Measurements from ENCODE around the gene ARPC4.
A peak's percentile ranks its signal among the peaks of the same experiment; 100 is the strongest.

Gene ARPC4

DNA sequence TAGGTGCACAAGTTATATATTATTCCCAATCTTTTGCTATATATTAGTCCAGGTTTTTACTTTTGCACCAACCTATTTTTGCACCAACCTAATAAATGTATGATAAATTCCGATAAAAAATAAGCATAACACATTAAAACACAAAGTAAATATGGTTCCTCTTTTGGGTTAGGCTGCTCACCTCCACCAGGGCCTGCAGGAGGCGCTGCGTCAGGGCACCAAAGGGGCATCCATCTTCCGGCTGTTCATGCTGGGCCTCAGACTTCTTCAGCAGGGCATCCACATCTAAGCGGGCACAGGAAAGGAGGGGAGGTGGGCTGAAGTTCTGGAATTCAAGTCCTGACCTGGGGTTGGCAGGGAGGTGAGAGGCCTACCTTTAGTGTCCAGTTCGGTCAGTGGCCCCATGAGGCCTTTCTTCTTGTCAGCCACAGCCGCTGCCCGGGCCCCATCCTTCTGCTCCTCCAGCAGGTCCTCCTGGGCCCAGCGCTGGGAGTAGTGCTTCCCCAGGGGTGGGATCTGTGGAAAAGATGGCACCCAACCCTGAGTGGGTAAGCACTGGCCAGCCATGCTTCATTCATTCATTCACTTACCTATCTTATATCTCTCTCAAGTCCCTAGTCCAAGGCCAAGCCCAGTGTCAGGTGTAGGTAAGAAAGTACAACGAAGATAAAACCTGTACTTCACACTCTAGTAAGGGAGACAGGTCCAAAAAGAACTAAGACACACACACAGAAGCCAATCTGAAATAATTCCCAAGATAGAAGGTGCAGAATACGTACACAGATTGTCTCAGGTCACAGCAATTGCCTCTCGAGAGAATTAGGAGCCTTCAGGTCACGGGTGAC is 5.8 kb upstream of the ARPC4 start:
- no peak for DNase-seq (ENCODE audit: low spot score)
- in situ Hi-C loops (cut with MboI; ENCODE audit: low pct_unique_long_range_greater_than_20kb, low sequenced_read_pairs, unreplicated experiment) = no loop called here
- TF ChIP-seq CTCF (IDR thresholded peaks at IDR 0.05; ENCODE audit: extremely low read depth, insufficient read depth, missing control alignments) = peak; percentile 59

GRCh38 chr3:9787714-9788113 is 5.2 kb upstream of the ARPC4 start:
- in situ Hi-C loops (cut with MboI; ENCODE audit: low pct_unique_long_range_greater_than_20kb, low sequenced_read_pairs, unreplicated experiment) = no loop called here
- no peak for TF ChIP-seq CTCF (IDR thresholded peaks at IDR 0.05; ENCODE audit: extremely low read depth, insufficient read depth, missing control alignments)
- no peak for DNase-seq (ENCODE audit: low spot score)

GRCh38 chr3:9791127-9791526 is 1.8 kb upstream of the ARPC4 start:
- DNase-seq (ENCODE audit: low spot score) = no peak
- in situ Hi-C loops (cut with MboI; ENCODE audit: low pct_unique_long_range_greater_than_20kb, low sequenced_read_pairs, unreplicated experiment) = no loop called here
- TF ChIP-seq CTCF (IDR thresholded peaks at IDR 0.05; ENCODE audit: extremely low read depth, insufficient read depth, missing control alignments) = no peak

DNA sequence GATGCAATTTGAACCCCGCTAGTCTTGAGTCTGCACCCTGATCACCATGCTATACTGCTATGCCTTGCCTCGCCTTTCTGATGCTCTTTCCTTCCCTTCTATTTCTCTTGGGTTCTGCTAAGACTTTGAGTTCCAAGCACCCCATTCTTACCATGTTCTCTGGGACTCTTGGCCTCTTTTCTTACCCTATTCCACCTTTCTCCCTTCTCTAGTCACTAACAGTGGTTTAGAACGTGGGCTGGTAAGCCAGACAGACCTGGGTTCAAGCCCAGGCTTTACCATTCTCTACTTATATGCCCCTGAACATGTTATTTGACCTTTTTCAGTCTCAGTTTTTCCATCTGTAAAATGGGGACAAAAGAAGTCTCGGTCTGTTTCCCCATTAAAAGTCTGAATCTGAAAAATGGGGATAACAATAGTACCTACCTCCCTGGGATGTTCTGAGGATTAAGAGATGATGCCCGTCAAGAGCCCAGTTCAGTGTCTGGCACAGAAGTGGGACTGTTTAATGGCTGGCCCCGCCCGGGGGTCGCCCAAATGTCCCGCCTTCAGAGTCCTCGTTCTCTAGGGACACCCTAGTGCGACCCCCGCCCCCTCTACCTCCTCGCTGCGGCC is 985 bp upstream of the ARPC4 start:
- TF ChIP-seq CTCF (IDR thresholded peaks at IDR 0.05; ENCODE audit: extremely low read depth, insufficient read depth, missing control alignments) = no peak
- DNase-seq (ENCODE audit: low spot score) = no peak
- in situ Hi-C loops (cut with MboI; ENCODE audit: low pct_unique_long_range_greater_than_20kb, low sequenced_read_pairs, unreplicated experiment) = no loop called here

- no peak for TF ChIP-seq CTCF (IDR thresholded peaks at IDR 0.05; ENCODE audit: extremely low read depth, insufficient read depth, missing control alignments)
- DNase-seq (ENCODE audit: low spot score) = no peak
- in situ Hi-C loops (cut with MboI; ENCODE audit: low pct_unique_long_range_greater_than_20kb, low sequenced_read_pairs, unreplicated experiment) = no loop called here
Measured at GRCh38 chr3:9793161-9793781, 389 bp downstream of the ARPC4 start.

DNA sequence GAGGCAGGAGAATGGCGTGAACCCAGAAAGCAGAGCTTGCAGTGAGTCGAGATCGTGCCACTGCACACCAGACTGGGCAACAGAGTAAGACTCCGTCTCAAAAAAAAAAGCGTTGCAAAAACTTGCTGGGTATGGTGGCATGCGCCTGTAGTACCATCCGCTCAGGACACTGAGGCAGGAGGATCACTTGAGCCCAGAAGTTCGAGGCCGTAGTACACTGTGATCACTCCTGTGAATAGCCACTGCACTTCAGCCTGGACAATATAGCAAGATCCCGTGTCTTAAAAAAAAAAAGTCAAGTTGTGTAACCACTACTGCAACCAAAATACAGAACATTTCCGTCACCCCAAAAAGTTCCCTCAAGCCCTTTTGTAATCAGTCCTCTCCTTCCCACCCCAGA is 1.5 kb downstream of the ARPC4 start:
- DNase-seq (ENCODE audit: low spot score) = no peak
- in situ Hi-C loops (cut with MboI; ENCODE audit: low pct_unique_long_range_greater_than_20kb, low sequenced_read_pairs, unreplicated experiment) = no loop called here
- no peak for TF ChIP-seq CTCF (IDR thresholded peaks at IDR 0.05; ENCODE audit: extremely low read depth, insufficient read depth, missing control alignments)
